GM19035 (cell line): ENCODE measurements around the gene TM2D3.

Source experiments
- ATAC-seq: cut with Tn5 transposase; IDR thresholded peaks from one replicate; pipeline ENCODE4 v1.9.1; 2021; ENCODE audit not compliant: unreplicated experiment

The TM2D3 gene

GRCh38 chr15:101609742-101610610 is 42.2 kb downstream of the TM2D3 start:
- ATAC-seq, result no peak

GRCh38 chr15:101608201-101608600 is 44.0 kb downstream of the TM2D3 start:
- no peak for ATAC-seq

- ATAC-seq, result no peak
These were observed 45.1 kb downstream of the TM2D3 start for GRCh38 chr15:101607108-101607507.

- no peak for ATAC-seq
These were observed 47.9 kb downstream of the TM2D3 start for GRCh38 chr15:101604124-101604874.

- ATAC-seq, result no peak
These were observed 49.4 kb downstream of the TM2D3 start for GRCh38 chr15:101602801-101603200.

- no peak for ATAC-seq
These were observed 52.1 kb downstream of the TM2D3 start for GRCh38 chr15:101600035-101600434.

- ATAC-seq, result no peak
These were observed 53.1 kb downstream of the TM2D3 start for GRCh38 chr15:101599091-101599490.

- no peak for ATAC-seq
These were observed 54.7 kb downstream of the TM2D3 start for GRCh38 chr15:101597360-101597928.

- ATAC-seq, result no peak
These were observed 55.5 kb downstream of the TM2D3 start for GRCh38 chr15:101596633-101597032.
